ENCODE results near the gene SCN5A.

- TF ChIP-seq EZH2 (IDR thresholded peaks at IDR 0.05; ENCODE audit: insufficient read depth, poor library complexity, severe bottlenecking) (no peak), EZH2phosphoT487 (IDR thresholded peaks at IDR 0.05; ENCODE audit: insufficient read depth, low read depth) (no peak)
Measured at GRCh38 chr3:38556640-38557358, 92.7 kb downstream of the SCN5A start.

Measured in GM23248 (cell line).